Activated naive CD4-positive, alpha-beta T cell (primary cell): Measurements from ENCODE around the gene EIF4E1B.
"Not testable (repeated sequence)": the region's sequence is repeated elsewhere in the genome, so short reads cannot be mapped to it uniquely, and the experiment has no call there.

ENCODE experiments used
- DNase-seq, 4 experiments: peaks; one replicate each; lab custom pipeline; 2025; lab: John Stamatoyannopoulos, UW

EIF4E1B gene, protein sequence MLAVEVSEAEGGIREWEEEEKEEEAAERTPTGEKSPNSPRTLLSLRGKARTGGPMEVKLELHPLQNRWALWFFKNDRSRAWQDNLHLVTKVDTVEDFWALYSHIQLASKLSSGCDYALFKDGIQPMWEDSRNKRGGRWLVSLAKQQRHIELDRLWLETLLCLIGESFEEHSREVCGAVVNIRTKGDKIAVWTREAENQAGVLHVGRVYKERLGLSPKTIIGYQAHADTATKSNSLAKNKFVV

DNA sequence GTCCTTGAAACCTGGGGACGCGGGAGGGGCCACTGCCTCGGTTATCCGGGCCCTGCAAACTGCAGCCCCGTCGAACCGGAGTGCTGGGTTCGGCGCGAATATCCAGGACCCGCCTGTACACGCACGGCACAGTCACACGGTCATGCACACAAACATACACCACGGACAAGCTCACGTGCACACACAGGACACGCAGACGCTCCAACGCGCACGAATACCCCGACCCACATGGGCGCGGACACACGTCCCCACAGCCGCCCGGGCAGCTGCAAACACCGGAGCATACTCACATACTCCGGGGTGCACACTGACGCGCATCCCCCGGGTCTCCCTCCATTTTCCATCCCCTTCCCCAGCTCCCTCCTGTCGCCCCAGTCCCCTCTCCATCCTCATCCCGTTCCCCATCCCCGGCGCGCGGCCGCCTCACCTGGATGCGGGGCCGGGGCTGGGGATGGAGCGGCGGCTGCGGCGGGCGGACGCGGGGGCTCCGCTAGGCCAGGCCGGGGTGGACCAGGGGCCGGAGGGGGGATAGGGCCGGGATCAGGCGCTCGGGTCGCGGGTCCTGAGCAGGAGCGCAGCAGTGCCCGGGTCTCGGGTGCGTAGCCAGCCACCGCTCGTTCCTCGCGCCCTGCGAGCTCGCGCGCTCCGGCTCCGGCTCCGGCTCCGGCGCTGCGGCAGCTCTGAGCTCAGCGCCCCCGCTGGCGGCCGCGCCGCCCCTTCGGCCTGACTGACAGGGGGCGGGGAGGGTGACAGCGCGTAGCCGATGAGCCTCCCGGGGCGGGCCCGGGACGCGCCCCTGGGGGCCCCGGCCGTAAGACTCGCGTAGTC lies at the start of gene EIF4E1B, which contains the start of gene SNCB:
TSS of gene EIF4E1B (plus strand) at position 823 of the 828 bp plus-strand sequence. CDS start 12,113 bp downstream, outside the sequence.
TSS of gene SNCB (minus strand) at position 682 of the 828 bp plus-strand sequence. CDS start 880 bp downstream, outside the sequence.
- DNase-seq: peak in 1 of 4 experiments; percentile 40

DNA sequence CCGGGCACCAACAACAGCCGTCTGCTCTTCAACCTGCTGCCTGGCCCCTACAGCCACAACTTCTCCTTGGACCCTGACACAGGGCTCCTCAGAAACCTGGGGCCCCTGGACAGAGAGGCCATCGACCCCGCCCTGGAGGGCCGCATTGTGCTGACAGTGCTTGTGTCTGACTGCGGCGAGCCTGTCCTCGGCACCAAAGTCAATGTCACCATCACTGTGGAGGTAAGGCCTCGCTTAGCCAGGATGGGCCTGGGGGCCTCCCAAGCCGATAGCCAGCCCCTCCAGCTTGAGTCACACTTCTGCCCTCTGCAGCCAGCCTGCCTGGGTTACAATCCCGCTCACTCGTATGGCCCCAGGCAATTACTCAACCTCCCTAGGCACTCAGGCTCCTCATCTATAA lies 49.1 kb upstream of the EIF4E1B start:
- DNase-seq: no peak

DNA sequence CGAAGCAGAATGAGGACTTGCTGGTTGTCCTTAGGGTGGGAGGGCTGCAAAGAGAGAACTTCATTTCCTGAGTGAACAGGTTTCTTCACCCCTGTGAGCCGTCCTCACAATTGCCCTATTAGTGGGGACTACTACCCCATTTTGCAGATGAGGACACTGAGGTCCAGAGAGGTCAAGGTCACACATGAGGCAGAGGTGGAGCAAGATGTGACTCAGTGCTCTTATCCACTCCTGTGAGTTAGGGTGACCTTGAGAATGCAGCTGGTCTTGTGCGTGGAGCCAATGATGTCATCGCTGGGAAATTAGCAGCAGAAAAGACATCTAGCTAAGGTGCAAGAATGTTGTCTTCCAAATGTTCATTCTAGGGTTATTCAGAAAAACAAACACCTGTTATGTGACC lies 47.4 kb upstream of the EIF4E1B start:
- DNase-seq: no peak

DNA sequence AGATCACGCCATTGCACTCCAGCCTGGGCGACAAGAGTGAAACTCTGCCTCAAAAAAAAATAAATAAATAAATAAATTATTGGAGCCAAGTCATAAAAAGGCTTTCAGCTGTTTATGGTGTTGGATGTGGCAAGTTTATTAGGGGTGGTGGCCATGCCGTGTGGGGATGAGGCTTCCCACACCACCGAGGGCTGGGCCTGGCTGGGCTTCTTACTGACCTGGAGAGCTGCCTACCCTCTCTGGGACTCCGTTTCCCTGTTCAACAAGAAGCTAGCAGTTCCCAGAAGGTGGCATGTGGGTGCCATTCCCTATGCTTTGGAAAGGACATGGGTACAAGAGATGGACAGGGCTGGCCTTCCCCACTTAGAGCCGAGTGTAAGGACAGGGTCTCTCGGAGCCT lies 43.1 kb upstream of the EIF4E1B start:
- DNase-seq: no peak

DNA sequence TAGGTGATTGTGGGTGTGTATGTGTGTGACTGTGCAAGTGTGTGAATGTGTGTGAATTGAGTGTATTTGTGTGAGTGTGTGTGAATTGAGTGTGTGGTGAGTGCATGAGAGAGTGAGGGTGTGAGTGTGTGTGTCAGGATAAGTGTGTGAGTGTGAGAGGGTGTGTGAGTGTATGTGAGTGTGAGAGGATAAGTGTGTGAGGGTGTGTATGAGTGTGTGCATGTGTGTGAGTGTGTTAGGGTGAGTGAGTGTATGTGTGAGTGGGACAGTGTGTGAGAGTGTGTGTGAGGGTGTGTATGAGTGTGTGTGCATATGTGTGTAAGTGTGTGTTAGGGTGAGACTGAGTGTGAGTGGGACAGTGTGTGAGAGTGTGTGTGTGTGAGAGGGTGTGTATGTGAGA lies 42.2 kb upstream of the EIF4E1B start:
- DNase-seq: no peak

DNA sequence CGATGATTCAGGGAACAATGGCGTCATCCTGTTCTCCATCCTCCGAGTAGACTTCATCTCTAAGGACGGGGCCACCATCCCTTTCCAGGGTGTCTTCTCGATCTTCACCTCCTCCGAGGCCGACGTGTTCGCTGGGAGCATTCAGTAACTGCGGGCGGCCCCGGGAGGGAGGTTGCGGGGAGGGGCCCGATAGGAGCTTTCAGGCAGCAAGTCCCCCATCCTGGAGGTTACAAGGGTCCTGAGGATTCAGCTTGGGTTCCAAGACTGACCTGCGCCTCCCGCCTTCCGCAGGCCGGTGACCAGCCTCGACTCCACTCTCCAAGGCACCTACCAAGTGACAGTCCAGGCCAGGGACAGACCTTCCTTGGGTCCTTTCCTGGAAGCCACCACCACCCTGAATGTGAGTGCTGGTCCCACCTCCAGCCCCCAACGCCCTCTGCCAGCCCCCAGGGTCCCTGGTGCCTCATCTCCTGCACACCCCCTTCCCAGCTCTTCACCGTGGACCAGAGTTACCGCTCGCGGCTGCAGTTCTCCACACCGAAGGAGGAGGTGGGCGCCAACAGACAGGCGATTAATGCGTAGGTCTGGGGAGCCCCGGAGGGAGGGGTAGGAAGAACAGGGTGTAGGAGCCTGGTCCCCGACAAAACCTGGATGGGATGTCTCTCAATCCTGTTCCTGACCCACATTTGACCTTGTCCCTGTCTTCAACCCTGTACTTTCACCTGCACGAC lies 41.3 kb upstream of the EIF4E1B start:
- DNase-seq: no peak

DNA sequence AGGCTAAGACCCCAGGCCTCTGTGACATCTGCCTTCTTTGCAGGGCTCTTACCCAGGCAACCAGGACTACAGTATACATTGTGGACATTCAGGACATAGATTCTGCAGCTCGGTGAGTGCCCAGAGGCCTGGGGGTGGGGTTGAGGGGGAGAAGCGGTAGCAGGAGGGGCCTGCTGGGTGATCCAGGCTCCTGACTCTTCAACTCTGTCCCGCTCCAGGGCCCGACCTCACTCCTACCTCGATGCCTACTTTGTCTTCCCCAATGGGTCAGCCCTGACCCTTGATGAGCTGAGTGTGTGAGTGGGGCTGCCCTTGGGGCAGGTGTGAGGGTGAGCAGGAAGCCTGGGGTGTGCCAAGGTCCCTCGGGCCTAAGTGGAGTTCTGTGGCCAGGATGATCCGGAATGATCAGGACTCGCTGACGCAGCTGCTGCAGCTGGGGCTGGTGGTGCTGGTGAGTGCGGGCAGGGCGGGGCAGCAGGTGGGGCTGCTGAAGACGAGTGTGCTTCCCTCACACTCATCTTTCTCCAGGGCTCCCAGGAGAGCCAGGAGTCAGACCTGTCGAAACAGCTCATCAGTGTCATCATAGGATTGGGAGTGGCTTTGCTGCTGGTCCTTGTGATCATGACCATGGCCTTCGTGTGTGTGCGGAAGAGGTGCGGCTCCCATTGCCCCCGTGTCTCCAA lies 40.3 kb upstream of the EIF4E1B start:
- DNase-seq: no peak

- DNase-seq: not testable (repeated sequence)
Observed at GRCh38 chr5:176591667-176592066, 38.8 kb upstream of the EIF4E1B start.

GRCh38 chr5:176592573-176592972 lies 37.9 kb upstream of the EIF4E1B start:
- DNase-seq: no peak

GRCh38 chr5:176593273-176593869 lies 37.1 kb upstream of the EIF4E1B start:
- DNase-seq: no peak

DNA sequence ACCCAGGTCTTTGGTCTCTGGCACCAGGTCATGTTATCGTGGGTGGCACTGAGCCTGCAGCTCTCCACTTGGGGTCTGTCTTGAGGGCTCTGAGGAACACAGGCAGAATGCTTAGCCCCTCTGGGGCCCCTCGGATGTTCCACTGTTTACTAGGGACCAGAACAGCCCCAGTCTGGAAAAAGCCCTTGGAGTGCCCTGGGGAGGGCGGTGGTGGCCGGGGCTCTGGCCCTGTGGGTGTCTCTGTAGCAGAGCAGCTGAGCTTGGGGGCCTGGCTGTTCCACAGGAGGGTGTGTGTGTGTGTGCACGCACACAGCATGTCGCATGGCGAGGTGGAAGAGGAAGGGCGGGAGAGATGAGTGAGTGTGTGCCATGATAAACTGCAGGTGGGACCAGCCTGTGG lies 35.9 kb upstream of the EIF4E1B start:
- no peak for DNase-seq

DNA sequence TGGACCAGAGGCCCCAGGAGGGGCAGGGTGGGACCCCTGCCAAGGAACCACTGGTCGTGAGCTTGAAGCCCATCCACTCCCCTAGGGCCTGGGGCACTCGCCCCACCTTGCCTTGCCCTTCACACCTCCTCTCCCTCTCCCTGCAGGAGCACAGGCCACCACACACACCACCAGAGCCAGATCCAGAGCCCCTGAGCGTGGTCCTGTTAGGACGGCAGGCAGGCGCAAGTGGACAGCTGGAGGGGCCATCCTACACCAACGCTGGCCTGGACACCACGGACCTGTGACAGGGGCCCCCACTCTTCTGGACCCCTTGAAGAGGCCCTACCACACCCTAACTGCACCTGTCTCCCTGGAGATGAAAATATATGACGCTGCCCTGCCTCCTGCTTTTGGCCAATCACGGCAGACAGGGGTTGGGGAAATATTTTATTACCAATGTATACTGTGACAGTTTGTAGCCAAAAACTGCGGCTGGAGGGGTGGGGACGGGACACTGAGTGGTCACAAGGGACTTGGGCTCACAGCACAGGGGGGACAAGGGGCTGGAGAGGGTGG lies 35.0 kb upstream of the EIF4E1B start:
- no peak for DNase-seq

DNA sequence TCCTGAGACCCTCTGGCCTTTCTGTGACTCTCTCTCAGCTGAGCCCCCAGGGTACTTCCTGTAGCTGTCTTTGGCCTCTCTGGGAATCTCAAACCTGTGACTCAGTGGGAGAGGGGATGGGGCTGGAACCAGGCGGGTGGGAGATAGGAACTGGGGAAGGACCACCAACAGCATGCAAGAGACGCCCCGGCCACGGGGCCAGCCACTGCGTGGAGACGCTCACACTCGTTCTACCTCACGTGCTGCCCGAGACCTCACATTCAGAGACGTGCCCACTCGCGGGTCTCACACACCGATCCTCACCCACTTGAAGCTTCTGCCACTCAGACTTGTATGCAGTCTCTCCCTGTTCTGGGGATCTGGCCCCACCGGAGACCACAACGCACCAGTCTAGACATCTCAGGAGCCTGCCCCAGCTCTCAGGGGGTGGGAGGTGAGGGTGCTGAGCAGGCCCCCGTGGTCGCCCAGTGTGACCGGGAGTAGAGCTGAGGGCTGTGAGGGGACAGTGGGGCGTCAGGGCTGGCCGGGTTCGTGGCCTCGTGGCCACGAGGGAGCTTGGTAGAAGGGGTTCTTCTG lies 34.3 kb upstream of the EIF4E1B start:
- DNase-seq: no peak

GRCh38 chr5:176596689-176597416 lies 33.6 kb upstream of the EIF4E1B start:
- DNase-seq: peak in 3 of 4 experiments; percentile 22 to 64 (median 55)

DNA sequence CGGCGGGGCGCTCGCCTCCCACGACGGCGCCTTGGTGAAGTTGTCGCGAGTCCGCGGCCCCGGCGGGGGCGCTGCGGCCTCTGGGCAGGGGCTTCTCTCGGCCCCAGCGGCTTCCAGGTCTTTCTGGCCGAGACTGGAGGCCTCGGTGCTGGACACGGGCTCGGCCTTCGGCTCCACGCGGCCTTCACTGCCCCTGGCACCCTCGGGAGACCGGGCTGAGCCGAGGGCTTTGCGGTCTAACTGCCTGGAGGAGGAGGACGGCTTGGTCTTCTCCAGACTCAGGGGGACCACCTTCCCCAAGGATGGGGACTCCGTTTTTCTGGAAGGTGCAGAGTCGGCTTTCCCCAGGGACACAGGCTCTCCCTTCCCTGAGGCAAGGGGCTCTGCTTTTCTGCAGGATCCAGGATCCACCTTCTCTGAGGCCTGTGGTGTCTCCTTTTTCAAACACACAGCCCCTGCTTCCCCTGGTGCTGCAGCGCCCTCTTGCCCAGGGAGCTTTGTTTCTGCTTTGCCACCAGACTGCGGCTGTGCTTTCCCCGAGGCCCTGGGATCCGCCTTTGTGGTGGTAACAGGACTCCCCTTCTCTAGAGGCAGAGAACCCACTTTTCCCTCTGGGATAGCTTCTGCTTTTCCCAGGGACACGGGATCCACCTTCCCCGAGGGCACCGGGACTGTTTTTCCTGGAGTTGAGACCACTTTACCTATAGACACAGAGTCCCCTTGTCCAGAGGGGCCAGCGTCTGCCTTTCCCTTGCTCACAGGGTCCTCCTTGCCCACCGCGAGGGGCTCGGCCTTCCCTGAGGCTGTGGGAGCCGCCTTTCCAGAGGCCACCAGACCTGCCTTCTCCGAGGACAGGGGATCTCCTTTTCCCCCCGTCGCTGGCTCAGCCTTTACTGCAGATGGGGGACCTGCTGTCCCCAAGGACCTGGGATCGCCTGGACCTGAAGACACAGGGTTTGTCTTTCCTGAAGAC lies 32.8 kb upstream of the EIF4E1B start:
- DNase-seq: no peak

DNA sequence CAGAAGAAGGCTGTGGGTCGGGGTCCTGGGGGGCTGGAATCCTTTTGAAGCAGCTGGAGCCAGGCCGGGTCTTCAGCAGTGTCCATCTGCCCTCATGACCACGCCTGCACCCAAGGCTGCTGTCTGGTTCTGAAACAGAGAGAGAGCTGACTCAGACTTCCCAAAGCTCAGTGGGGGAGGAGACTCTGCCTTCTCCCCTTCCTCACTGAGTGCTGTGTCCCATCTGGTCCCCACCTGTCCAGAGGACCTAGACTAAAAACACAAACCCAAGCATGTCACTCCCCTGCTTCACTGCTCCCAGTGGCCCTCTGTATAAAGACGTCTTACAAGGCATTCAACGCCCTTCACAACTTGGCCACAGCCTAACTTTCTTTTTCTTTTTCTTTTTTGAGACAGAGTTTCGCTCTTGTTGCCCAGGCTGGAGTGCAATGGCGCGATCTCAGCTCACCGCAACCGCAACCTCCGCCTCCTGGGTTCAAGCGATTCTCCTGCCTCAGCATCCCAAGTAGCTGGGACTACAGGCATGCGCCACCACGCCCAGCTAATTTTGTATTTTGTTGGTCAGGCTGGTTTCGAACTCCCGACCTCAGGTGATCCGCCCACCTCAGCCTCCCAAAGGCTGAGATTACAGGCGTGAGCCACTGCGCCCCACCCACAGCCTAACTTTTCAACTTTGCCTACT lies 30.6 kb upstream of the EIF4E1B start:
- DNase-seq: not testable (repeated sequence)

GRCh38 chr5:176601901-176602482 lies 28.5 kb upstream of the EIF4E1B start:
- no peak for DNase-seq

DNA sequence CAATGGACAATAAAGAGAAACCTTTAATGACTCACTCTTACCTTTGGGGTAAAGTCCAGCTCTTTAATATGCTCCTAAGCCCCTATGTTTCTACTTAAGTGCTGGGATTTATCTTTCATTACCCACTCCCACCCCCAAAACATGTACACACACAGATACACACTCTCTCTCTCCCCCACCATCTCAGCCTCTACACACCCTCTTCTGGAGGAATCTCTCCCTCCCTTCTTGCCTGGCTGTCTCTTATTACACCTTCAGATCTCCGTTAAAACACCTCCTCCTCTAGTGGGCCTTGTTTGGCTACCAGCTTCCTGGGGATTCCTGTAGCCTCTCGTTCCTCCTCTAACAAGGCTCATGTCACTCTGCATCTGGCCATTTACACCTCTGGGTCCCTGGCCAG lies 27.4 kb upstream of the EIF4E1B start:
- no peak for DNase-seq
